Hepatocyte (in vitro differentiated cells): Measurements from ENCODE around the gene PDF. TPM values are rescaled to one million over a fixed set of nuclear protein-coding genes. Genes with fewer than 3 reads are reported as not detected.

Experiments used
- DNase-seq: peaks from one replicate; pipeline ENCODE4 v3.0.0-alpha.2; 2016; ENCODE audit warnings: low spot score
- H2AFZ ChIP-seq: fragments of 200-600 bp; sonication (generic); 2 replicates; pipeline ENCODE4 v1.6.0; 2016; ENCODE audit warnings: antibody characterized with exemption, mild to moderate bottlenecking
- H3K27ac ChIP-seq: fragments of 200-600 bp; sonication (generic); 2 replicates; pipeline ENCODE4 v1.5.1; 2016; ENCODE audit warnings: mild to moderate bottlenecking
- H3K27me3 ChIP-seq: fragments of 200-600 bp; sonication (generic); 2 replicates; pipeline ENCODE4 v1.6.1; 2016
- H3K36me3 ChIP-seq: fragments of 200-600 bp; sonication (generic); replicated peaks from 2 replicates; pipeline ENCODE4 v1.5.1; 2016; ENCODE audit warnings: low read depth; ENCODE audit not compliant: insufficient read depth
- H3K4me1 ChIP-seq: fragments of 200-600 bp; sonication (generic); 2 replicates; pipeline ENCODE4 v1.5.1; 2016; ENCODE audit warnings: mild to moderate bottlenecking, moderate library complexity; ENCODE audit not compliant: insufficient read depth
- H3K4me2 ChIP-seq: fragments of 200-600 bp; sonication (generic); 2 replicates; pipeline ENCODE4 v1.6.0; 2016
- H3K4me3 ChIP-seq: fragments of 200-600 bp; sonication (generic); 2 replicates; pipeline ENCODE4 v1.5.1; 2016; ENCODE audit warnings: mild to moderate bottlenecking
- H3K79me2 ChIP-seq: fragments of 200-600 bp; sonication (generic); 2 replicates; pipeline ENCODE4 v1.6.0; 2017; ENCODE audit warnings: mild to moderate bottlenecking
- H3K9me2 ChIP-seq: fragments of 200-600 bp; sonication (generic); replicated peaks from 2 replicates; pipeline ENCODE4 v1.6.0; 2017; ENCODE audit warnings: mild to moderate bottlenecking; ENCODE audit not compliant: insufficient read depth
- H3K9me3 ChIP-seq: fragments of 200-600 bp; sonication (generic); 2 replicates; pipeline ENCODE4 v1.5.1; 2016; ENCODE audit warnings: low read depth, mild to moderate bottlenecking
- H4K20me1 ChIP-seq: fragments of 200-600 bp; sonication (generic); 2 replicates; pipeline ENCODE4 v1.6.0; 2016; ENCODE audit warnings: mild to moderate bottlenecking; ENCODE audit not compliant: insufficient read depth, poor library complexity, severe bottlenecking
- EZH2 ChIP-seq: fragments of 200-600 bp; sonication (generic); IDR thresholded peaks from 2 replicates; pipeline ENCODE4 v1.6.1; 2016; ENCODE audit warnings: antibody characterized with exemption, mild to moderate bottlenecking, borderline replicate concordance
- EZH2phosphoT487 ChIP-seq: fragments of 200-600 bp; sonication (generic); IDR thresholded peaks from one replicate; pipeline ENCODE4 v1.6.1; 2018; ENCODE audit warnings: antibody characterized with exemption, mild to moderate bottlenecking, low read depth, moderate library complexity; ENCODE audit not compliant: unreplicated experiment, severe bottlenecking
- WGBS: methylation state at CpG from one replicate; pipeline ENCODE4 v1.1.6; 2016; ENCODE audit warnings: low lambda C conversion rate; ENCODE audit errors: missing lambda C conversion rate; 5-methylcytosine and 5-hydroxymethylcytosine counted together
- polyA plus RNA-seq: library from polyadenylated mRNA; unstranded; fragments of >200 nt; fragmentation: Nextera tagmentation; extraction: Ambion mirVana; gene quantifications from 2 replicates; pipeline ENCODE4 v1.2.1, GENCODE V29; 2016
- total RNA-seq: library from RNA; depleted of rRNA; stranded (reverse); fragments of >200 nt; gene quantifications from 2 replicates; pipeline ENCODE4 v1.2.3, GENCODE V29; 2014
- TF ChIP-seq, protein P1 (sequence below): fragments of 200-600 bp; sonication (generic); IDR thresholded peaks from 2 replicates; pipeline ENCODE4 v1.5.1; 2016; ENCODE audit warnings: antibody characterized with exemption, mild to moderate bottlenecking; ENCODE audit not compliant: poor library complexity

The PDF gene
- total and polyA plus RNA-seq, 2 experiments from 2014 or later: 14.3 to 25.4 TPM

DNA sequence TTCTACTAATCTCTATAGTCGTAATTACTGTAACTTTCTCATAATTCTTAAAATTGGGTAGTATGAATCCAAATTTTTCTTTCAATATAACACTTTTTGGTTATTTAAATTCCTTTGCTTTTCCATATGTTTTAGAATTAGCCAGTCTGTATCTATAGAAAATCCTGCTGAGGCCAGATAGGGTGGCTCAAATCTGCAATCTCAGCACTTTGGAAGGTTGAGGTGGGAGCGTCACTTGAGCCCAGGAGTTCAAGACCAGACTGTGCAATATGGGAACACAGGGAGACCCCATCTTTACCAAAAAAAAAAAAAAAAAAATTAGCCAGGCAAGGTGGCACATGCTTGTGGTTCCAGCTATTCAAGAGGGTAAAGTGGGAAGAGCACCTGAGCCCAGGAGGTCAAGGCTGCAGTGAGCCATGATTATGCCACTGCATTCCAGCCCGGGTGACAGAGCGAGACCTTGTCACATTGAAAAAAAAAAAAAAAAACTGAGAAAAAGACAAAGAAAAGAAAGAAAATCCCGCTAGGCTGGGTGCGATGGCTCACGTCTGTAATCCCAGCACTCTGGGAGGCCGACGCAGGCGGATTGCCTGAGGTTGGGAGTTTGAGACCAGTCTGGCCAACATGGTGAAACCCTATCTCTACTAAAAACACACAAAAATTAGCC lies 46.1 kb upstream of the PDF start:
- Histone ChIP-seq H3K4me3 (no peak overlapping the region), H3K79me2 (peaks cover 24% of the 10 kb centered on the region), H3K27ac (no peak overlapping the region), H4K20me1 (peaks cover 5% of the 10 kb centered on the region), H3K36me3 (no peaks in the 10 kb centered on the region), H2AFZ (no peak overlapping the region), H3K4me2 (no peak overlapping the region), H3K27me3 (no peaks in the 10 kb centered on the region), H3K9me3 (no peaks in the 10 kb centered on the region), H3K4me1 (peaks cover 9% of the 10 kb centered on the region), H3K9me2 (no peaks in the 10 kb centered on the region)
- no peak for DNase-seq
- WGBS: 97% methylated on average over 10 of the region's 10 CpGs
- TF ChIP-seq EZH2 (no peak), EZH2phosphoT487 (no peak)
- TF ChIP-seq, protein P1, sequence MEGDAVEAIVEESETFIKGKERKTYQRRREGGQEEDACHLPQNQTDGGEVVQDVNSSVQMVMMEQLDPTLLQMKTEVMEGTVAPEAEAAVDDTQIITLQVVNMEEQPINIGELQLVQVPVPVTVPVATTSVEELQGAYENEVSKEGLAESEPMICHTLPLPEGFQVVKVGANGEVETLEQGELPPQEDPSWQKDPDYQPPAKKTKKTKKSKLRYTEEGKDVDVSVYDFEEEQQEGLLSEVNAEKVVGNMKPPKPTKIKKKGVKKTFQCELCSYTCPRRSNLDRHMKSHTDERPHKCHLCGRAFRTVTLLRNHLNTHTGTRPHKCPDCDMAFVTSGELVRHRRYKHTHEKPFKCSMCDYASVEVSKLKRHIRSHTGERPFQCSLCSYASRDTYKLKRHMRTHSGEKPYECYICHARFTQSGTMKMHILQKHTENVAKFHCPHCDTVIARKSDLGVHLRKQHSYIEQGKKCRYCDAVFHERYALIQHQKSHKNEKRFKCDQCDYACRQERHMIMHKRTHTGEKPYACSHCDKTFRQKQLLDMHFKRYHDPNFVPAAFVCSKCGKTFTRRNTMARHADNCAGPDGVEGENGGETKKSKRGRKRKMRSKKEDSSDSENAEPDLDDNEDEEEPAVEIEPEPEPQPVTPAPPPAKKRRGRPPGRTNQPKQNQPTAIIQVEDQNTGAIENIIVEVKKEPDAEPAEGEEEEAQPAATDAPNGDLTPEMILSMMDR: no peak

GRCh38 chr16:69373019-69373418 lies 42.6 kb upstream of the PDF start:
- H3K9me2 ChIP-seq: no peaks in the 10 kb centered on the region
- peak; percentile 54 for DNase-seq
- WGBS: 73% methylated on average over 1 of the region's 1 CpG

DNA sequence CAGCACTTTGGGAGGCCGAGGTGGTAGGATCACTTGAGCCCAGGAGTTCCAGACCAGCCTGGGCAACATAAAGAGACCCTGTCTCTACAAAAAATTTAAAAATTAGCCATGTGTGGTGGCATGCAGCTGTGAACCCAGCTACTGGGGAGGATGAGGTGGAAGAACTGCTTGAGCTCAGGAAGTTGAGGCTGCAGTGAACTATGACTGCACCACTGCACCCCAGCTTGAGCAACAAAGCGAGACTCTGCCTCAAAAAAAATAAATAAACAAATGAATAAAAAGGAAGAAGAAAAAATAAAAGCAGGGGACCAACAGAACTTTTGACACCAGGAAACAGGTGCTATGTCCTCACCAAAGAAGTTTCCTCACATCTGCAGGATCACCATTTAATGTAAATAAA lies 41.2 kb upstream of the PDF start:
- Histone ChIP-seq H3K9me3 (no peaks in the 10 kb centered on the region), H3K27me3 (no peaks in the 10 kb centered on the region), H3K4me3 (no peak overlapping the region), H3K36me3 (no peaks in the 10 kb centered on the region), H3K9me2 (no peaks in the 10 kb centered on the region), H3K4me2 (no peak overlapping the region), H3K4me1 (peaks cover 9% of the 10 kb centered on the region), H3K27ac (no peak overlapping the region), H3K79me2 (peaks cover 19% of the 10 kb centered on the region), H2AFZ (no peak overlapping the region), H4K20me1 (peaks cover 5% of the 10 kb centered on the region)
- no peak for TF ChIP-seq EZH2
- TF ChIP-seq, protein P1: no peak
- TF ChIP-seq EZH2phosphoT487: no peak
- 100% methylated on average over 2 of the region's 2 CpGs for WGBS
- DNase-seq: no peak

More at GRCh38 chr16:69373019-69373418, 42.6 kb upstream of the PDF start:
- H3K27ac ChIP-seq: no peak overlapping the region
- no peak overlapping the region for H2AFZ ChIP-seq
- H4K20me1 ChIP-seq: peaks cover 5% of the 10 kb centered on the region
- no peaks in the 10 kb centered on the region for H3K9me3 ChIP-seq
- H3K4me1 ChIP-seq: peaks cover 9% of the 10 kb centered on the region
- peaks cover 19% of the 10 kb centered on the region for H3K79me2 ChIP-seq
- no peaks in the 10 kb centered on the region for H3K27me3 ChIP-seq
- H3K36me3 ChIP-seq: no peaks in the 10 kb centered on the region
- no peak overlapping the region for H3K4me2 ChIP-seq
- no peak overlapping the region for H3K4me3 ChIP-seq
- TF ChIP-seq EZH2: no peak
- no peak for TF ChIP-seq EZH2phosphoT487
- TF ChIP-seq, protein P1: no peak
